ENCODE measurements around the gene FGF12. TPM values are rescaled to one million over a fixed set of nuclear protein-coding genes. Genes with fewer than 3 reads are reported as not detected.

The FGF12 gene
- total RNA-seq, 1 experiment from 2014 or later = 0.51 TPM

GRCh38 chr3:192482391-192482790 lies 244.9 kb downstream of the FGF12 start:
- ChIA-PET CTCF (no interaction called here), POLR2A (no interaction called here)
- TF ChIP-seq POLR2AphosphoS5 (IDR thresholded peaks at IDR 0.05; ENCODE audit: low read depth, low read length) = no peak
- Histone ChIP-seq H3K4me3 (ENCODE audit: low read depth in 2 of 2, low read length in 2 of 2) (no peak overlapping the region), H3K36me3 (ENCODE audit: control insufficient read depth, insufficient read depth, low read length) (no peaks in the 10 kb centered on the region), H3K27ac (ENCODE audit: low read length) (no peak overlapping the region), H3K9me3 (ENCODE audit: control insufficient read depth, insufficient read depth, low read depth, low read length) (no peaks in the 10 kb centered on the region), H3K4me1 (ENCODE audit: control insufficient read depth, insufficient read depth, low read length) (no peaks in the 10 kb centered on the region), H3K27me3 (ENCODE audit: control insufficient read depth, insufficient read depth, low read length) (no peaks in the 10 kb centered on the region)
- no TSS peak for BruUV-seq (replicated peaks)
- ATAC-seq (no peak), DNase-seq (ENCODE audit: low read depth, low spot score) (no peak)
- in situ Hi-C loops (cut with HindIII; ENCODE audit: low pct_unique_long_range_greater_than_20kb, low sequenced_read_pairs) (no loop called here), intact Hi-C loops (cut with micrococcal nuclease; ENCODE audit: unreplicated experiment) (no loop called here)

- Histone ChIP-seq H3K4me3 (ENCODE audit: low read depth in 2 of 2, low read length in 2 of 2) (no peak overlapping the region), H3K27ac (ENCODE audit: low read length) (no peak overlapping the region), H3K9me3 (ENCODE audit: control insufficient read depth, insufficient read depth, low read depth, low read length) (no peaks in the 10 kb centered on the region), H3K36me3 (ENCODE audit: control insufficient read depth, insufficient read depth, low read length) (no peaks in the 10 kb centered on the region), H3K4me1 (ENCODE audit: control insufficient read depth, insufficient read depth, low read length) (no peaks in the 10 kb centered on the region), H3K27me3 (ENCODE audit: control insufficient read depth, insufficient read depth, low read length) (no peaks in the 10 kb centered on the region)
- BruUV-seq (replicated peaks) = no TSS peak
- ChIA-PET CTCF (no interaction called here), POLR2A (no interaction called here)
- in situ Hi-C loops (cut with HindIII; ENCODE audit: low pct_unique_long_range_greater_than_20kb, low sequenced_read_pairs) = no loop called here
- DNase-seq (ENCODE audit: low read depth, low spot score) = no peak
- ATAC-seq = no peak
- TF ChIP-seq TCF7L2 (IDR thresholded peaks at IDR 0.05; ENCODE audit: low read depth, low read length) (no peak), REST (IDR thresholded peaks at IDR 0.05; ENCODE audit: insufficient read depth in 1 of 2, low read depth in 2 of 2, low read length in 1 of 2) (no peak), CTCF (IDR thresholded peaks at IDR 0.05) (no peak), POLR2AphosphoS5 (IDR thresholded peaks at IDR 0.05; ENCODE audit: low read depth, low read length) (no peak)
- intact Hi-C loops (cut with micrococcal nuclease; ENCODE audit: unreplicated experiment) = no loop called here
These were observed 245.7 kb downstream of the FGF12 start for GRCh38 chr3:192481638-192482037.

- DNase-seq (ENCODE audit: low read depth, low spot score) (peak; percentile 33), ATAC-seq (peak; percentile 91)
- ChIA-PET POLR2A (no interaction called here), CTCF (no interaction called here)
- H3K9me3 ChIP-seq (ENCODE audit: control insufficient read depth, insufficient read depth, low read depth, low read length) = no peaks in the 10 kb centered on the region
- in situ Hi-C loops (cut with HindIII; ENCODE audit: low pct_unique_long_range_greater_than_20kb, low sequenced_read_pairs) (no loop called here), intact Hi-C loops (cut with micrococcal nuclease; ENCODE audit: unreplicated experiment) (loop anchor here (1.0 to 5.0 kb wide), 3 partner anchors 102 to 1105 kb away; no protein-coding TSS in a partner anchor)
- H3K4me1 ChIP-seq (ENCODE audit: control insufficient read depth, insufficient read depth, low read length) = peaks cover 3% of the 10 kb centered on the region; the same call in 1 of the 2 replicates
- H3K27ac ChIP-seq (ENCODE audit: low read length) = no peak overlapping the region
- H3K27me3 ChIP-seq (ENCODE audit: control insufficient read depth, insufficient read depth, low read length) = peaks cover 20% of the 10 kb centered on the region
- no peaks in the 10 kb centered on the region for H3K36me3 ChIP-seq (ENCODE audit: control insufficient read depth, insufficient read depth, low read length)
- H3K4me3 ChIP-seq (ENCODE audit: low read depth in 2 of 2, low read length in 2 of 2) = no peak overlapping the region
- no TSS peak for BruUV-seq (replicated peaks)
- TF ChIP-seq REST (IDR thresholded peaks at IDR 0.05; ENCODE audit: insufficient read depth in 1 of 2, low read depth in 2 of 2, low read length in 1 of 2) (no peak), TCF7L2 (IDR thresholded peaks at IDR 0.05; ENCODE audit: low read depth, low read length) (no peak), SIN3A (IDR thresholded peaks at IDR 0.05; ENCODE audit: borderline replicate concordance, insufficient read depth, low read depth, low read length) (no peak), POLR2AphosphoS5 (IDR thresholded peaks at IDR 0.05; ENCODE audit: low read depth, low read length) (no peak), CTCF (IDR thresholded peaks at IDR 0.05) (peak; percentile 92)
These were observed 259.9 kb downstream of the FGF12 start for GRCh38 chr3:192467230-192468140.

Measured in Panc1 (cell line).